NCI-H2081 (cell line): Measurements from ENCODE around the gene TNPO1.

Experiments used
- DNase-seq, 2 experiments: peaks; one replicate each; lab custom pipeline; 2025; lab: John Stamatoyannopoulos, UW

The TNPO1 gene

DNA sequence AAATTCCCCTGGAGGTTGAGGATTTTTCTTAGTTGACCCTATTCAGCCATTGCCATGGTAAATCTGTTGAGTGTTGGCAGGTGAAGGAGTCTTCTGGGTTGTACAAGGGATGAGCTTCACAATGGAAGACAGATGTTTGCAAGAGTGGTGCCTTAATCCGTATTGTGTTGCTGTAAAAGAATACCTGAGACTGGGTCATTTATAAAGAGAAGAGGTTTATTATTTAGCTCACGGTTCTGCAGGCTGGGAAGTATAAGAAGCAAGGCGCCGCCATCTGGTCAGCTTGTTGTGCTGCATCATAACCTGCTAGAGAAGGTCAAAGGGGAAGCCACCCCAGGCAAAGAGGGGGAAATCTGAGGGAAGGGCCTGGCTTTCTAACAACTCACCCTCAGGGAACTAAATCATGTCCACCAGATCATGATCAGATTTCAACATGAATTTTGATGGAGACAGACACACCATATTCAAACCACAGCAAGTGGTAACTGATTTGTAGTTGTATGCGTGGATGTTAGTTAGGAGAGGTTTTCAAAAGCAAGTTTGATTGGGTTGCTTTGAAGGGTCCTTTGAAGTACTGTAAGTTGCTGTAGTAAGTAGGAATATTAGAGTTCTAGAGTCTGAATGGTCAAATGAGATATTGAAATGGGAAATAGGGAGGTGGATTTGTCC is 2.5 kb downstream of the TNPO1 start:
- peak; percentile 26 to 52 for DNase-seq

DNA sequence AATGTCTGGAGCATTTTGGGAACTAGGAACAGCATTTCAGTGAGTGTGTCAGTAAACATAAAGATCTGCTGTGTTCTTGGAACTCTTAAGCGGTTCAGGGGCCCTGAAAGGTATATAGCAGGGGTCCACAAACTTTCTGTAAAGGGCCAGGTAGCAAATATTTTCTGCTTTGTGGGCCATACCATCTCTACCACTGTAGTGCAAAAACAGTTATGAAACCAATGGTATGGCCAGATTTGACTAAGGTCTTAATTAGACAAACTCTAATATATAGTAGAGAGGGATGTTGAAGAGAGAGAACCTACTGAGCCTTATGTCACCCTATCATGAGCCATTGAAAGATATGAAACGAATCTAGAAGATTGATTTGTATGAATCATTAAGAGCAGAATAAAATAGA is 5.3 kb downstream of the TNPO1 start:
- no peak for DNase-seq

DNA sequence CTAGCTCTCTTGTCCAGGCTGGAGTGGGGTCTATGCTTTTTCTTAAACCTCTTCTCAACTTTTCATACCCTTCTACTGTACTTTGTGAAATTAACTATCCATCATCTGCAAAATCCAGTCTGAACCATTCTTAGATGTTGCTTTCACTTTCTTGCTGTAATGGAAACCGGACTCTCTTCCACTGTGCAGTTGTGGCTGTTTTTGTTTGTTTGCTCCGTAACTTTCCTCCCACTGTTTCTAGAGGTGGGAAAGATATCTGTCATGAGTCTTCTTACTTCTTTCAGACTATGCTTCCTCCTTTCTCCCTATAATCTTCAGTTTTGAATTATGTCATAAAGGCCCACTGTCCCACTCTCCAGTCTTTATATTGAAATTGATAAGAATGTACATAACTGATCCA is 6.5 kb downstream of the TNPO1 start:
- no peak for DNase-seq

DNA sequence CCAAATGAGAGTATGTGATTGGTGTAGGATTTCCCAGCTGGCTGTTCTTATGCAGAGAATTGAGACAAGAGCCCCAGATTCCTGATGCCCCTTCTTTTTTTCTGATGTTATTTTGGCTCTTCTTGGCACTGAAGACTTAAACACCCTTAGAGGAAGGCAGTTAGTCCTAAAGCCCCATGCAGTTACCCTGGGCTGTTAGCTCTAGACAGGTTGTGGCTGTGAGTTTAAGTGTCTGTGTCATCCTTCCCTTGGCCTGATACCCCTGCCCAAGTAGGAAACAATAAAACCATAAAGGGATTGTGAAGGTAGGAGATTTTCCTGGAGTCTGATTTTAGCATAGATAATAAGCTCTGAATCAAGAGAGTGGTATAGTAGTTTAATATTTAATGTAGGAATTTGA is 13.2 kb downstream of the TNPO1 start:
- no peak for DNase-seq

DNA sequence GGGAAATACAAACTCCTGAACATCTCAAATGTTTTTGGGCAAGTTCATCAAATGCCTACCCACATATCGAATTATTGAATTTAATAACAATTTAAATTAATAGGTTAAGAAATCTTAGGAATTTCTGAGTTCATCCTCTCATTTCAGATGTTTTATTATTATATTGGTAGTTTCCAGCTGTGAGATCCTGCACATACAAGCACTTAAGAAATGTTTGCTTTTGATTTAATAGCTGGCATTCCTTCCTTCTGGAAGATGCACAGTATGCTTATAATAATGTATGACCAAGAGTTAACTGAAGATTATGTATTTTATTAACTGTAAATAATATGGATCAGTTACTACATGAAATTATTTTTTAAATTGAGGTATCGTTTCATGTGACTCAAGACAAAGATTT is 13.9 kb downstream of the TNPO1 start:
- DNase-seq: no peak

DNA sequence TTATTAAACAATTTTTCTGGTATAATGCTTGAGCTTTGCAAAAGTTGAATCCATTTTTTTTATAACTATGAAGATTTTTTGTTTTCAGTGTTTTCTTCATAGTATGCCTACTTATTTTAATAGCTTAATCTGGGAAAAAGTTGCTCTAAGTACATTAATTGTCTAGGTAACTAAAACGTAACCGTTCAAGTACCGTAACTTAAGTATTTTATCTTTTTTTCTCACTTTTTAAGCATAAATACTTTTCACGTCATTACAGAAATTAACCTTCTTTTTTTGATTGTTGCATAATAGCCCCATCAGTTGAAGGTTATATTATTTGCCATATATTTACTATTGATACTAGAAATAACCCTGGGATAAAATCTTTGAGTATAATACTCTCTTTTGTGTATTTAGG is 15.2 kb downstream of the TNPO1 start:
- DNase-seq: no peak

DNA sequence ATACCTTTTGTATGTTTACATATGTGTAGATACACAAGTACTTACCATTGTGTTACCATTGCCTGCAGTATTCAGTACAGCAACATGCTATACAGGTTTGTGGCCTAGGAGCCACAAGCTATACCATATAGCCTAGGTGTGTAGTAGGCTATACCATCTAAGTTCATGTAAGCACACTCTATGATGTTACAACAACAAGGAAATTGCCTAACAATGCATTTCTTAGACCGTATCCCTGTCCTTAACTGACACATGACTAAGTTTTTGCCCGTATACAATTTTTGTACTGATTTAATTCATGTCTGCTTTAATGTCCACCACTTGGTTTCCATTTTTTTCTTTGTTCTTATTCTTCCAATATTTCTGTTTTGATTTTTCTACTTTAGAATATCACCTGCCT is 18.5 kb downstream of the TNPO1 start:
- no peak for DNase-seq

DNA sequence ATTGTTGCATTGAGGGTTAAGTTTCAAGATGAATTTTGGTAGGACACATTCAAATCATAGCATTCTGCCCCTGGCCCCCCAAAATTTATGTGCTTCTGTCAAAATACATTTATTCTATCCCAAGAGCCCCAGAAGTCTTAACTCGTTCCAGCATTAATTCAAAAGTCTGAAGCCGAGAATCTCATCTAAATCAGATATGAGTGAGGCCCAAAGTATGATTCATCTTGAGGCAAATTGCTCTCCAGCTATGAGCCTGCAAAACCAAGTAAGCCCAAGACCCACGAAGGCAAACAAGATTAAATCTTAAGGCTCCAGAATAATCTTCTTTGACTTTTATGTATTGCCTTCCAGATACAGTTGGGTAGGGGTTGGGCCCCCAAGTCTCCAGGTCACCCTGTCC is 19.2 kb downstream of the TNPO1 start:
- no peak for DNase-seq

DNA sequence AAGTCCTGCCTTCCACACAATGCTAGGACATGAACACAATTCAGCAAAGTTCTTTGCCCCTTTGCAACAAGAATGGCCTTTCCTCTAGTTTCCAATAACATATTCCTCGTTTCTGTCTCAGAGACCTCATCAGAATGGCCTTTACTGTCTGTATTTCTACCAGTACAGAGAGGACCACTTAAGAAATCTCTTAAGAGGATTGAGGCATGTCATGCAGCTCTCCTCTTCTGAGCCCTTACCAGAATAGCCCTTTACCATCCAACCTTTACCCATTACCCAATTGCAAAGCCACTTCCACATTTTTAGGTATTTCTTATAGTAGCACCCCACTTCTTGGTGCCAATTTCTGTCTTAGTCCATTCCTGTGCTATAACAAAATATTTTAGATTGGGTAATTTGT is 20.3 kb downstream of the TNPO1 start:
- DNase-seq: no peak

DNA sequence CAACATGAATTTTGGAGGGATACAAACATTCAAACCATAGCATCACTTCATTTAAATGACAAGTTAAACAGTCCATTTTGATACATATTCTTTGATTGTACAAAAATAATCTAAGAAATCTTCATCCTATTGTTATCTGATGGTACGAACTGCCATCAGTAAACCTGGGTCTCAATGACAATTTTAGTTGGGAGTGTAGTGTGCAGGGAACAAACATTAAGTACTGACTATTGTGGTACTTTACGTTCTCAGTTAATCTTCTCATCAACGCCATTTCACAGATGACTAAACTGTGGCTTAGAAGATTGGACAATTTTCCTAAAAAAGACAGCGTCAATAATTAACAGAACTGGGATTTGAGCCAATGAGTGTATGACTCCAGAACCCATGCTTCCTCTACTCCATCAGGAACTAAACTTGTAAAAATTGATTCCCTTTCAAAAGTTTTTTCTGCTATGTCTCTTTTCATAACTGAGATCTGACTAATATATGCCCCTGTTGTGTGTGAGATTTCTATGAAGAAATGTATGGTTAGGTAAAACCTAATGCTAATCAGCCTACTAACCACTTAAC is 21.1 kb downstream of the TNPO1 start:
- DNase-seq: no peak

DNA sequence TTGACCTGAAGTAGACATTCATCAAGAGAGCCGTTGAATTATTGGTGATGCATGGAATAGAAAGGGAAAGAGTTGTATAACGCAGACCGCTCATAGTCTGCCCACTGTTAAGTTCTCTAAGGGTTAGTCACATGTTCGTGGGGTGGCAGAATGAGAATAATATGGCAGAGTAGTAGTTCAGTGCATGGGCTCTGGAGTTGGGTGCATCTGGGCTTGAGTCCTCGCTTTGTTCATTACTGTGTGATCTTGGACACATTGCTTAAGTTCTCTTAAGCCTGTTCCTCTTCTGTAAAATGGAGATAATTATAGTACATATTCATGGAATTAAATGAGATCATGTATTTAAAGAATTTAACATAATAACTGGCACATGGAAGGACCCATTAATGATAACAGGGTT is 23.6 kb downstream of the TNPO1 start:
- DNase-seq: no peak

DNA sequence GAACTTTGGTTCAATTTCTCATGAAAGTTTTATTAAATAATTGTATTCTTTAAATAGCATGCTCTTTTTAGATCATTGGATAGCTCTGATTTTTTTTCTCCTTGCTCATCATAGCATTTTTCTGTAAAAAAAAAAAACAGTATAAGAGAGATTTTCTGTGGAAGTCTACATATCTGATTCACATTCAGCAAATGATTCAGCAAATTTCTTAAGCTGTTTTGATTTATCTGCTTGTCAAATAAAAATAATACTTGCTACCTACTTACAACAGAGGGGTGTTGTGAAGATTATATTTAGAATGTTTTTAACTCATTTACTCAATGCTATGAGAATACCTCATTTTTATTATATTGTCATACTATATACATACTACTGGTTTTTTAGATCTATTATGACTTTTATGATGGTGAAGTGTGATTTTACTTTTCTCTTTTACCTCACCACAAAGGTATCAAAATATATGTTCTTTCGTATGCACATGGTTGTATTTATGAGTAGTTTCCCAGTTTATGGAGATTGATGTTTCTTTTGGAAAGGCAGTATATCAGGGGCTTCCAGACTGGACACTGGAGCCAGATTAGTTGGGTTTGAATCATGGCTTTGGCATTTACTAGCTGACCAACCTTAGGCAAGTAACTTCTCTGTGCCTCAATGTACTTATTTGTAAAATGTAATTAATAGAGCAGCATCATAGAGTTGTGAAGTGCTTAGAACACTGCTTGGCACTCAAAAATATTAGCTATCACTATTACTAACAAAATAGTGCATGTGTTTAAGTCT is 25.5 kb downstream of the TNPO1 start:
- no peak for DNase-seq

DNA sequence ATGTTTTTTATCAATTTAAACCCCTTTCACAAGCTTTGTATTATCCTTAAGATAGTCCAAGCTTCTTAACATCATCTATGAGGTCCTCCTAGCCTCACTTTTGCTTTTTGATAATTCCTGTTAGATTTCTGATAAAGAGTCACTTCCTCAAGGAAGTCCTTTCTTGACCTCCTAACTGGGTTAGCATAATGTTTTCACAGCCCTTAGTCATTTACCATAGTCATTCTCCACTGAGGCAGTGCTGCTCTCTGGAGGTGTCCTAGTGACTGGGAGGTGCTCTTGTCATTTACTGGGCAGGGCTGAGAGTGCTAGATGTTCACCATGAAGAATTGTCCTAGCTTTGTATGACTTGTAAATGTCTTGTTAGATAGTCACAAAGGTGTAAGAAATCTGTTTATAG is 26.4 kb downstream of the TNPO1 start:
- no peak for DNase-seq

DNA sequence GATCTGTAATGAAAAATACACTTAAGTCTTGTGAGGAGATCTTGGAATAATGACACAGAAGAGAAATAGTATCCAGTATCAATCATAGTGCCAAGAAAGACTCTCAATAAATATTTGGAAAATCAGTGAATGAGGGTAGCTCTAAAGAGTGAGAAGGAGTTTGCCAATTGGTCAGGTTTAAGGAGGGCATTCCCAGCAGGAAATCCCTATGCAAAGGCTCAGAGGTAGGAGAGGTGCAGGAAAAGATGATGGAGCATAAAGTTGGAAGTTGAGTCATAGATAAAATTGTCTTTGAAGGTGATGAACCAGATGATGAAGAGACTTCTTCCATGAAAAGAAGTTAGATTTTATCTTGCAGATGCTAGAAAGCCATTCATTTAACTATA is 27.8 kb downstream of the TNPO1 start:
- no peak for DNase-seq

DNA sequence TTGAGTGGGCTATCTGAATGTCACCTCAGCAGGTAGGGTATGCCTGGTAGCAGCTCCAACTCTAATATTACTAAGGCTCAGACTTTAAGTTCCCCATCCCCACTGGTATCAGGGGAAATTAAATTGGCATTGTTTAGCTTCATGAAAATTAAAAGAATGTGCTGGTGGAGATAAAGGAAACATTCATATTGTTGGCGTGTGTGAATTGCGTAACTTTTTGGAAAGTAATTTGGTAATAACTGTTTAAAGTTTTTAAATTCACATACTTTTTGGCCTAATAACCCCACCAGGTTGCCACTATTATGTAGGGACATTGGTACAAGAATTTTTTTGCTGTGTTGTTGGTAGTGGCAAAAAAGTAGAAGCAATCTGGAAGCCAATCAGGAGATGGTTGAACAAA is 29.4 kb downstream of the TNPO1 start:
- no peak for DNase-seq

DNA sequence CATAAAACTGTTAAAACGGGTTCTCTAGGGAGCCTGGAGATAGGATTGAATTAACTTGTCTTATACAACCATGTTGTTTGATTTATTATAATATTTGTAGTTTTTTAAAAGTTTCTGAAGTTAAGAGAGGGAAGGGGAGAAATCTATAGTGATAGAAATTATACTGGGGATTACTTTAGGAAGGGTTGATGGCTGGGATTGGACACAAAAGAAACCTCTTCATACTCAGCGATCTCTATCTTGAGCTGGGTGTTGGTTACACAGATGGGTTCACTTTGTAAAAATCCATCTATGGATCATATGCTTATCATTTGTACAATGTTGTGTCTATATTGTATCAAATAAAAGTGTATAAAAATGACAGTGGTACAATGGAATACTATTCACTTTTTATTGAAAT is 30.0 kb downstream of the TNPO1 start:
- no peak for DNase-seq

DNA sequence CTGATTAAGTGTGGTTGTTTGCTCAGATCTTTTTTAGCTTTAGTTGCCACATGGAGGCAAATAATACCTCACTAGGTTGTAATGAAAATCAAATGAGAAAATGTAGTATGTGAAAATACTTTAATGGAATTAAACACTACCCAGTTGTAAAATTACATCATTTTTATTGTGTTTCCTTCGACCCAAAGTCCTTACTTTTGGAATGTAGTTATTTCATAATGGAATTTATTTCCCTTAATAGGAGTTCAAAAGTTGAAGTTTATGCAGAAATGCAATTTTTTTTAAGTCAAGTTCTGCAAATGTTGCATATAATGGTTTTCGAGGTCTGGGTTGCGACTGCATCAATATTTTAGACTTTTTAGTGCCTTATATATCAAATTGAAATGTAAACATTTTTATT is 31.0 kb downstream of the TNPO1 start:
- DNase-seq: no peak

DNA sequence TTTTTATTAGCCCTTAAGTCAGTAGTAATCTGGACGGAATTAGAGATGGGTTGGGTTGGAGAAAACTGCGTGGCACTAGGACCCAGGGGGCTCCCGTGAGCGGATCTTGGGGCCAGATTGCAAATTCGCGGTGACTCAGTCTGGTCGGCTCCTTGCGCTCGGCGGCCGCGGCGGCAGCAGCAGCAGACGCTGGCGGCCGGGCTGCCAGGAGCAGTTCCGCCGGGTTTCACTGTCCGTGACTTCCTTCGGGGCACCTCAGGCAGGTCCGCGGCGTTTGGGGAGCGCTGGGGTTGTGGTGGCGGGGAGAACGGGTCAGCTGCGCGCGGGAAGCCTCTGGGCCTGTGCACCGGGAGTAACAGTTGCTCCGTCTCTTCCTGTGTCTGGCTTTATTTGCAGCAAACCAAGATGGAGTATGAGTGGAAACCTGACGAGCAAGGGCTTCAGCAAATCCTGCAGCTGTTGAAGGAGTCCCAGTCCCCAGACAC is 31.6 kb downstream of the TNPO1 start:
- peak; percentile 66 to 82 for DNase-seq

DNA sequence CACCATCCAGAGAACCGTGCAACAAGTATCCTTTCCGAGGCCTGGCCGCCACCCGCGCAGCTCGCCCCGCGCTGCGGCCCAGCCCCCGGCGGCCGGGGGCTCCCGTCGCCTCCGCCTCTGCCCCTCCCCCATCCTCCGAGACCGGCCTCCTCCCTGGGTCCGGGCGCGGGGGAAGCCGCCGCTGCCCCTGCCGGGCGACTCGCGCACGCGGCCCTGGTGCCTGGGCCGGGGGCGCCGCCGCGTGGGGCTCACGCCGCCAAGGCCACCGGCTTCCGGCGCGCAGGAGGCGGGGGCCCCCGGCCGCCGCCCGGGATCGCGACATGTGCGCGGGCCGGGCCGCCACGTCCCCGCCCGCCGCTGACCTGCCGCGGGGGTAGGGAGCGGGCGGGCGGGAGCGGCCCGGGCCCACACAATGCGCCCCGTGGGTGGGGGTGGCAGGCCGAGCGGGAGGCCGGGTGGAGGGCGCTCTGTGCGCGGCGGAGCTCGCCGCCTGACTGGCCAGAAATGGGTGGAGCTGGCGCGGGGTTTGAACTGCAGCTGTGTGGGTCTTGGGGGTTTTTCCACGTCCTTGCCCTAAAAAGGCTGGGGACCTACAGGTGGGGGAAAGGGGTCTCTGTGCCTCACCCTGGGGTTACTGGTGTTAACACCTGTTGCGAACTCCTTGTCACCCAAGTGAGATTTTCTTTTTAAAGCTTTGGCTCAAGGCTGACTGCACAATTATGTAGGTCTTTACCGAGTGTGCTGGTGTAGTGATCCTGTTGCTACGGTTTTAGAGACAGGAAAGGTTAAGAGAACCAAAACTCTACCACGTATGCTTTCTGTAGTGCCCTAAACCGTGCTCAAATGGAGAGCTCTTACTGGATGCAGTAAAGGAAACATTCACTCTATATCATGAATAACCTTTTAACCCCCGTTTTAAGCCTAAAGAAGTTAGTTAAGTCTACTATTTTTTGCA is 32.3 kb downstream of the TNPO1 start:
- DNase-seq: peak; percentile 11 to 49

DNA sequence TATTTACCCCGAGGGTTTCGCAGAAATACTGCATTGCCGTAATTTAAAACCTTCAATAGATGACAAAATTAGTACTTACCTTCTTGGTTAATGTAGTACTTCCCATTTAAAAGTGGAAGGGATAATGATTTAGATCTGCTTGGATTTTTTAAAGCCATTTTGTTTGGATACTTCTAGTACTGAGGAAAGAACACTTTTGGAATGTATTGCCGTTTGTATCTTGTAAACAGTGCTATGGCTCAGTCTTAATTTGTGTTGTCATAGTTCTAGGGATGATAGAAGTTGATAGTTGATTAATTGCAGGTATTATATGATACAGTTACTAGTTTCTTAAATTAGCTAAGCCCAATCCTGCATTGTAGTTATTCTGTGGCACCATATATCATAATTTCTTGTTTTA is 33.1 kb downstream of the TNPO1 start:
- DNase-seq: no peak

DNA sequence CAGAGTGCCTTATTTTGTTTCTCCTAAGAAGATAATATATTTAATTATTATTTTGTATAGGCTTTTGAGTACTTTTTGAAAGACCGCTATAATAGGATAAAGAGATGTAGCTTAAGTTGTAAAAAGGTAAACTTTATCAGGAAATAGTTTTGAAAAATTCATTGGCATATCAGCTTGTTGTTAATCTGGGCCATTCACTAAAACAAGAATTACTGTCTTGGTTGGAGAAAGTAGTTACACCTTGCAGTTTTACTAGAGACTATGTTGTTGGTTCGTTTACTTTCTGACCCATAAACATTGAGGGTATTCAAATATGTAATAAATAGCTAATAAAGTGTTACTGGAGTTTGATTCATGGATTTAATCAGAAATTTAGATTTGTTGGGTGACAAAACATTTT is 33.7 kb downstream of the TNPO1 start:
- DNase-seq: no peak

DNA sequence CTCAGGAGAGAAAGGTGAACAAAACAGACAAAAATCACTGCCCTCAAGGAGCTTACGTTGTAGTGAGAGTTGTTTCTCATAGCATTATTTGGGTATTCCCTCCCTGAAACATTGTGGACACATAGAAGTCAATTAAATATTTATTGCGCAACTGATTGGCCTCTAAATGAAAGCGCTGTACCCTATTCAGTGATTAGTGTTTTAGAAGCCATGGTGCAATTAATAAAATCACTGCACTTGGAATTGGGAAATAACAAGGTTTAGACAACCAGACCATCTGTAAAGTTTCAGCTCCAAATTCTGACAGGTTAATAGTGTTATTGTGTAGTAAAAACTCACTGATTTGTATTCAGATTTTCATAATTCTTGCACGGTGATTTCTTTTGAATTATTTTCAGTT is 35.9 kb downstream of the TNPO1 start:
- no peak for DNase-seq
